ENCODE data around the gene CYP4A11. TPM values are rescaled to one million over a fixed set of nuclear protein-coding genes. Genes with fewer than 3 reads are reported as not detected.

The CYP4A11 gene, protein sequence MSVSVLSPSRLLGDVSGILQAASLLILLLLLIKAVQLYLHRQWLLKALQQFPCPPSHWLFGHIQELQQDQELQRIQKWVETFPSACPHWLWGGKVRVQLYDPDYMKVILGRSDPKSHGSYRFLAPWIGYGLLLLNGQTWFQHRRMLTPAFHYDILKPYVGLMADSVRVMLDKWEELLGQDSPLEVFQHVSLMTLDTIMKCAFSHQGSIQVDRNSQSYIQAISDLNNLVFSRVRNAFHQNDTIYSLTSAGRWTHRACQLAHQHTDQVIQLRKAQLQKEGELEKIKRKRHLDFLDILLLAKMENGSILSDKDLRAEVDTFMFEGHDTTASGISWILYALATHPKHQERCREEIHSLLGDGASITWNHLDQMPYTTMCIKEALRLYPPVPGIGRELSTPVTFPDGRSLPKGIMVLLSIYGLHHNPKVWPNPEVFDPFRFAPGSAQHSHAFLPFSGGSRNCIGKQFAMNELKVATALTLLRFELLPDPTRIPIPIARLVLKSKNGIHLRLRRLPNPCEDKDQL
- total RNA-seq: not detected in 2 replicates

DNA sequence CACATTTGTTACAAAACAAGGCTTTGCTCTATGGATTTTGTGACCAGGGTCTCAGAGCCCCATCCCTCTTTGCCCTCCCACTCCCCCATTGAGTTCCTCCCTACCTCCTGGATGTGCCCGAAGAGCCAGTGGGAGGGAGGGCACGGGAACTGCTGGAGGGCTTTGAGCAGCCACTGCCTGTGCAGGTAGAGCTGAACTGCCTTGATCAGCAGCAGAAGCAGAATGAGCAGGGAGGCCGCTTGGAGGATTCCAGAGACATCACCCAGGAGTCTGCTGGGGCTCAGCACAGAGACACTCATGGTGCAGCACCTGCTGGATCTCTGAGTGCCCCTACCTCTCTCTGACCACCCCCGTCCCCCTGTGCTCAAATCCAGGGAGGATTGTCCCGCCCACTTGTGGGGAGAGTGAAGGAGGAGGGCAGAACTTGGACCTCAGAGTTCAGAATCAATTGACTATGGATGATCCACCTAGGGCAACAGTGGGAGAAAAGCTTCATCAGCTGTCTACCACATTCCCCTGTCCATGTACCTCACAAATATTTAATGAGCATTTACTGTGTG lies at the start of gene CYP4A11:
Gene CYP4A11, minus strand, starts transcription at position 342 of the 560 bp plus-strand sequence. Its CDS starts 43 bp downstream, at position 299.

Other genes with a start within 250 kb of the CYP4A11 start
- 62.8 and 99.5 TPM in 2 replicates for gene EFCAB14, start 222.4 kb downstream of the CYP4A11 start, total RNA-seq
- gene CYP4B1, start 142.4 kb downstream of the CYP4A11 start, total RNA-seq: 0.32 TPM in 1 of 2 replicates, not detected in the other
- gene CYP4X1, start 82.2 kb upstream of the CYP4A11 start, total RNA-seq: 0.65 and 18.4 TPM in 2 replicates
- 0.19 TPM in 1 of 2 replicates, not detected in the other for gene CYP4Z1, start 125.8 kb upstream of the CYP4A11 start, total RNA-seq
- gene CYP4A22, start 196.0 kb upstream of the CYP4A11 start, total RNA-seq: not detected in 2 replicates
- gene PDZK1IP1, start 248.6 kb upstream of the CYP4A11 start, total RNA-seq: 0.16 TPM in 1 of 2 replicates, not detected in the other